Measurements from ENCODE around the gene SLC46A1.
"Not testable (repeated sequence)": the region's sequence is repeated elsewhere in the genome, so short reads cannot be mapped to it uniquely, and the experiment has no call there.

The SLC46A1 gene

GRCh38 chr17:28405632-28406472 lies at the start of gene SLC46A1:
Gene SLC46A1, minus strand, starts transcription at chr17:28406212. Its CDS starts 98 bp downstream, at chr17:28406114.
- no peak for DNase-seq

- no peak for DNase-seq
Measured at GRCh38 chr17:28449859-28450258, 43.8 kb upstream of the SLC46A1 start.

- no peak for DNase-seq
Measured at GRCh38 chr17:28447396-28447760, 41.4 kb upstream of the SLC46A1 start.

- DNase-seq = no peak
Measured at GRCh38 chr17:28446716-28447395, 40.8 kb upstream of the SLC46A1 start.

GRCh38 chr17:28443901-28444638 lies 38.1 kb upstream of the SLC46A1 start:
- no peak for DNase-seq

- DNase-seq = not testable (repeated sequence)
Measured at GRCh38 chr17:28434326-28434725, 28.3 kb upstream of the SLC46A1 start.

GRCh38 chr17:28433721-28434120 lies 27.7 kb upstream of the SLC46A1 start:
- no peak for DNase-seq

- DNase-seq = not testable (repeated sequence)
Measured at GRCh38 chr17:28427982-28428381, 22.0 kb upstream of the SLC46A1 start.

GRCh38 chr17:28427371-28427770 lies 21.4 kb upstream of the SLC46A1 start:
- no peak for DNase-seq

GRCh38 chr17:28426081-28426519 lies 20.1 kb upstream of the SLC46A1 start:
- DNase-seq = no peak

- no peak for DNase-seq
Measured at GRCh38 chr17:28425206-28425605, 19.2 kb upstream of the SLC46A1 start.

GRCh38 chr17:28421787-28422305 lies 15.8 kb upstream of the SLC46A1 start:
- DNase-seq = no peak

- no peak for DNase-seq
Measured at GRCh38 chr17:28416703-28417311, 10.8 kb upstream of the SLC46A1 start.

- no peak for DNase-seq
Measured at GRCh38 chr17:28415886-28416285, 9.9 kb upstream of the SLC46A1 start.

GRCh38 chr17:28413804-28414203 lies 7.8 kb upstream of the SLC46A1 start:
- DNase-seq = no peak

GRCh38 chr17:28412099-28412498 lies 6.1 kb upstream of the SLC46A1 start:
- no peak for DNase-seq

GRCh38 chr17:28407974-28408306 lies 1.9 kb upstream of the SLC46A1 start:
- no peak for DNase-seq

- DNase-seq = no peak
Measured at GRCh38 chr17:28407130-28407973, 1.3 kb upstream of the SLC46A1 start.

GRCh38 chr17:28406473-28406814 lies 432 bp upstream of the SLC46A1 start:
- no peak for DNase-seq

- no peak for DNase-seq
Measured at GRCh38 chr17:28404812-28405570, 1.0 kb downstream of the SLC46A1 start.

- DNase-seq = no peak
Measured at GRCh38 chr17:28404461-28404811, 1.6 kb downstream of the SLC46A1 start.
